Measurements from ENCODE around the gene CXCR5.
A peak's percentile ranks its signal among the peaks of the same experiment; 100 is the strongest.

The CXCR5 gene

GRCh38 chr11:118899296-118899688 is 15.6 kb downstream of the CXCR5 start:
- no peak for DNase-seq

DNA sequence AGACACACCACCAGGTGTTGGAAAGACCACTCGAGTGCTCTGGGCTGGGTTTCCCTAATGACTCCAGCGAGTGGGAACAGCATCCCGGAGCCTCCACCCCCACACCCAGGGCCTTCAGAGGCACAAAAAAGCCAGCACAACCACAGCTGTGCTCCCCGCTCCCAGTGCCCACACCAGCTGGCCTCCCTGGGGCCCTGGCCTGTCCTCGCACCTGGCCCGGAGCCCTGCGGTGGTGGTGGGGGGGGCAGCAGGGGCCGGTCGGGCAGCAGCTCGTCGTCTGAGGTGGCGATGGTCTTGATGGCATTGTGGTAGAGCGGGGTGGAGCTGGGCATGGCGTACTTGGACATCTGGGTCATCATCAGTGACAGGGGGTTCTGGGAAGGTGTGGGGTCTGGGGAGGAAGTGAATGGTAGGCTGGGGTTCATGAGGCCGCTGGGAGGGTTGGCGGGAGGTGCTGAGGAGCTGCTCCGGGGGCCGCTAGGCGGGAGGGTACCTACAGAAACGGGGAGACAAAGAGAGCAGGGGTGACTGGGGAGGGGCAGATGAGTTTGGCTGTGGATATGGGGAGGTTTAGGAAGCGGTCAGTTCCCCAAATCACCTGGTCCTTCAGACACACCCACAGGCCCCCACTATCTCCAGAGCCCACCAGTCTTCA is 16.1 kb downstream of the CXCR5 start:
- no peak for DNase-seq

- DNase-seq: no peak
These were observed 17.1 kb downstream of the CXCR5 start for GRCh38 chr11:118900535-118901384.

- no peak for DNase-seq
These were observed 18.0 kb downstream of the CXCR5 start for GRCh38 chr11:118901494-118902335.

GRCh38 chr11:118902336-118903203 is 18.9 kb downstream of the CXCR5 start:
- DNase-seq: no peak

DNA sequence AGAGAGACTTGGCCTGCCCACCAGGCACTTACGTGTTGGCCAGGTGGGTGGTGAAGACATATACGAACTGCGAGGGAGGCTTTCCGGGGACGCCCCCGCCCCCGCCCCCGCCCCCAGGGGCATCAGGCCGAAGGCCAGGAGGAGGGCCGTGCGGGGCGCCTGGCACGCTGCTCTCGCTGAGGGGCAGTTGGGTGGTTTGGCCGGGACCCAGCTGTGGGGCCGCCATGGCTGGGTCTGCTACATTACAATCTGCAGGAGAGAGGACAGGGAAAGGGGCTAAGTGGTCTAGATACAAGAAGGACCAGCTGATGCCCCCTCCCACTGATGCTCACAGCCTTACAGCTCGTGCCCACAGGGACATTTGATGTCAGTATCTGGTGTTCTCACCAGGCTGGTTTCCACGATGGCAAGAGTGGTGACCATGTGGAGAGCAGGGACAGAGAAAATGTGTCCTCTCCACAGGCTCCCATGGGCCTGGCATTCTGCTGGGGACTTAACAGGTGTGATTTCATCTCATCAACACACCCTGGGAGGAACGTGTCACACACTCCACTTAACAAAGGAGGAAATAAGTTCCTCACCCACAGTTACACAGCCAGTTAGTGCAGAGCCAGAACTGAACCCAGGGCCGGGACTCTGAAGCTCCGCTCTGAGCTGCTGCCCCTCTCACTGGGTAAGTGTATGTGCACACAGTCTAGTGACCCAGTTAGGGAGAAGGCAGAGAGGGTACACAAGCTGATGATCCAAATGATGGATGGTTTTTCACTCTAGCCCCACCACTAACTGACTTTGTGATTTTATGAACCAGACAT is 19.7 kb downstream of the CXCR5 start:
- no peak for DNase-seq

DNA sequence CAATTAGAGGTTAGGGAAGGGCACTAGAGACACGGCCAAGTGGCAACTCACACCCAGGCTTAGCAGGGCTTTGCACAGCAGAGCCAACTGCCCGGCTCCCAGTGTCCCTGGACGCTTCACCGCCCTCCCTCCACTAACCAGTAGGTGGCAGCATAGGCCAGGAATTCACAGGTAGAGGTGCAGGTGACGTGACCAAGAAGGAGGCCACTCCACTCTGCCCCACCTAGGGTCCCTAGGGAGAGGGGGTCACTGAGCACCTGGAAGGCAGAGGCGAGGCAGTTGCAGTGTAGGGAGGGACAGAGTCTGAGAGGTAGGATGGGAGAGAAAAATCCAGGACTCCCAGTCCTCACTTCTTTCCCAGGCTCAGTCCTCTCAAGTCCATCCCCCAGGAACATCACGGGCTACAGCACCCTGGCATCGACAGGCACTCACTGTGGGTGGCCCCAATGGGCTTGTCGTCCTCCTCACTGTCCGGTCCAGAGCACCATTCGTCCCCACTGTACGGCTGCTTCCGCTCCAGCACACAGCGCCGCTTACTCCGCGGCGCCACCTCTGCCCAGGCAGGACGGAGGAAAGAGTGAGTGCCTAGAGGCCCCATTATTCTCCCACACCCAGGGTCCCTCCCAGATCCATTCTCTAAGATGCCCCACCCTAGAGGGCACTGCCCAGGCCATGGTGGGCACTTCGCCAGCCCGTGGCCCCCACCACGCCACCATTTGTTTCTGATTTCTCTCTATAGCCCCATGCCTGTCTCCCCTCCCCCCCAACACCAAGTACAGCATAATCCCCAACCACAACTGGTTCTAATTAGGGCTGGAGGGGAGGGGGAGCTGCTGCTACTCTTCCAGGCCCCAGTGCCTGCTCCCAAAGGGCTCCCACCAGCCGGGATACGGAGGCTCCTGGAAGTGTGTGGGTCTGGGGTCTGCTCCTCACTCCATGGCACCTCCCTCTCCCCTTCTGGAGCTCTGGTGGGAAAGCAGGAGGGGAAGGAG is 23.7 kb downstream of the CXCR5 start:
- peak; percentile 86 to 91 for DNase-seq

DNA sequence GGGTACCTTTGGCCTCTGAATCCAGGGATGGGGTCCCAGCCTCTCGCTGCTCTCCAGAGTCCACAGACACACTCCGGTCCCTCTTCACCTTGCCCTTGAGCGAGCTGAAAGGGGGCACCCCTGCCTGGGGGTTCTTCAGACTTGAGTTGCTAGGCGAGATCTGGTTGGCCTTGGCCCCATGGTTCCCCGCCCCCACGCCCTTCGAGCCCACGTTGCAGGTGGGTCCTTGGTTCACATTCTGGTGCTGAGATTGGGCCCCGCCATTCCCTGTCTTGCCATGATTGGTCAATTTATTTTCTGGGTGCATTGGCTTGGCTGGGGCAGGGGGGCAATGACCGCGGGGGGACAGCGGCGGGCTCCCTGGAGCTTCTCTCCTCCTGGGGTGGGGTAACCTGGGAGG is 24.6 kb downstream of the CXCR5 start:
- DNase-seq: no peak

DNA sequence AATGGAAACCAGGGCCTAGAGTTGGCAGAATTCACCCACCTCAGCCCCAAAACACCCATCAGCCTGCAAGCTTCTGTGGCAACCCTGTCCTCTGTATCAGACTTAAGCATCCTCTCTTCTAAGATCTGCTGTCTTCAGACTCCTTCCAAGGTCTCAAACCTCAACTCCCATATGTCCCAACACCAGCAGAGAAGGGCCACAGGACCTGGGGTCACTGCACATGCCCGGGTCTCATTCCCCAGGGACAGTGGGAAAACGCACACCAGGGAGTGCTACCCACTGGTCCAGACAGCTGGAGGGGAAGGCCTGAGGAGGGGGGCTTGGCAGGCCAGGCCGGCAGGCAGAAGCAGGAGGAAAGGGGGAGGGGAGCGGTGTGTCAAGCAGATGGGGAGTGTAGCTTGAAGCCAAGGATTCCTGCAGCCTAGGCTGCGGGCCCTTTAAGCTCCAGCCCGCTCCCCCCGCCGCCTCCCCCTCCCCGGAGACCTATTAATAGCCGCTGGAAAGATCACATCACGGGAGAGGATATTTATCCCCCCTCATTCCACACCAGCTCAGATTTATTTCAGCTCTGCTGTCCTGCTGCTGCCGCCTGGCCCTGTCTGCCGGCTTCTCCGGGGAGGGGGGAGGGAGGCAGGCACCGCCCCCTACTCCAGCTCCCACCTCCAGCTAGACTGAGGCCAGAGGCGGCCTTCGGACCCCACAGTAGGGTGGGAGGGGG is 25.4 kb downstream of the CXCR5 start:
- DNase-seq: no peak

DNA sequence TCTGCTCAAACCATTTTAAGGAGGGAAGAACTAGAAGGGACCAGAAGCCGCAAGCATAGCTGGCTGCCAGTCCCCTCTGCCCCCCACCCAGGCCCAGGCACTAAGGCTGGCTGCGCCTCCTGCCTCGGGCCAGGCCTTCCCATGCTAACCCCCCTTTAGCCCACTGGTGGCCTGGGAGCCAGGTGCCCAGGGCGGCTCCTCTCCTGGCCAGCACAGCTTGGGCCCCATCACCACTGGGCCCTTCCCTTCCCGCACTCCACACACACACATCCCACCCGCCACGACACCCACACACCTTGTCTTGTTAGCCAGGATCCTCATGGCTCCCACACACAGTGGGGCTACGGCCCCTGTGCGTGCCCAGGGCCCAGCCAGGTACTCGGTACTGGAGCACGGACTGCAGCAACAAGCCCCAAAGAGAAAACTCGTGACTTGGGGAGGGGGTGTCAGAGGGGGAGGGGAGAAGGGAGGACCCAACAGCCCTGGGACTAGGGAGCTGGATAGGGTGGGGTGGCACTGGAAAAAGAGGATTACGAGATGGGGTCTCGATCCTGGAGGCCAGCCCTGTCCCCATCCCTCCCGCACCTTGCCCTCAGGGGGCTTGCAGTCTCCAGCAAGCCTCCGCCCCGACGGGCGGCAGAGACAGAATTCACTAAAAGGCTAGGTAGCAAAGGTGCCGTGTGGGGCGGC is 26.1 kb downstream of the CXCR5 start:
- no peak for DNase-seq

DNA sequence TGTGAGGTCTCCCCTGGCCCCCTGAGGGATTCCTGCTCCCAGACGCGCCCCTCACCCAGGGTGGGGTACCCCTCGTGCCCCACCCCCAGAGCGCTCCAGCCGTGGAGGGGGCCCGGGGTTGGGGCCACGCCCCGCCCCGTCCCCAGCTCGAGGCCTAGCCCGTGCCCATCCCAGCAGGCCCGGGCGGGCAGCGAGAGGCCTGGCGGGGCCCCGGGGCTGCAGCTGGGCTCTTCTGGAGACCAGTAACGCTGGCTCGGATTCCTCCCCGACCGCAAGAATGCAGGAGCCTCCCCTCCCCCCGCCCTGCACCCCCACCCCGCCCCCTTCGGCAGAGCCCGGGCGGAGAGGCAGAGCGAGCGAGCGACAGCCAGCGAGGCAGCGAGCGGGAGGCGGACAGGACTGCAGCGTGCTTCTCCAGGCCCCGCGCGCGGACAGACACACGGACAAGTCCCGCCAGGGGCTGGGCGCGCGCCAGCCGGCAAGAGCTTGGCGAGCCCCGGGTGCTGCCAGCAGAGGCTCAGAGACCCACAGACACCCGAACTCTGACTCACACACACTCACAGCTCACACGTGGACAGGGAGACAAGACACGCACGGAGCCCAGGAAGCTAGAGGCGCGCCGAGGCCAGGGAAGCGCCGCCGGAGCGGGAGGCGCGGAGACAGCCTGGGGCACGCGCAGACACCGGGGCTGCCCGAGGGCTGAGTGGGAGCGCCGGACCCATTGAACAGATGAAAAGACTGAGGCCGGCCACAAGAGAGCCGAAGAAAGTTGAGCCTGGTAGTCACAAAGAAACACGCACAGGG is 26.8 kb downstream of the CXCR5 start:
- DNase-seq: peak; percentile 61 to 66

DNA sequence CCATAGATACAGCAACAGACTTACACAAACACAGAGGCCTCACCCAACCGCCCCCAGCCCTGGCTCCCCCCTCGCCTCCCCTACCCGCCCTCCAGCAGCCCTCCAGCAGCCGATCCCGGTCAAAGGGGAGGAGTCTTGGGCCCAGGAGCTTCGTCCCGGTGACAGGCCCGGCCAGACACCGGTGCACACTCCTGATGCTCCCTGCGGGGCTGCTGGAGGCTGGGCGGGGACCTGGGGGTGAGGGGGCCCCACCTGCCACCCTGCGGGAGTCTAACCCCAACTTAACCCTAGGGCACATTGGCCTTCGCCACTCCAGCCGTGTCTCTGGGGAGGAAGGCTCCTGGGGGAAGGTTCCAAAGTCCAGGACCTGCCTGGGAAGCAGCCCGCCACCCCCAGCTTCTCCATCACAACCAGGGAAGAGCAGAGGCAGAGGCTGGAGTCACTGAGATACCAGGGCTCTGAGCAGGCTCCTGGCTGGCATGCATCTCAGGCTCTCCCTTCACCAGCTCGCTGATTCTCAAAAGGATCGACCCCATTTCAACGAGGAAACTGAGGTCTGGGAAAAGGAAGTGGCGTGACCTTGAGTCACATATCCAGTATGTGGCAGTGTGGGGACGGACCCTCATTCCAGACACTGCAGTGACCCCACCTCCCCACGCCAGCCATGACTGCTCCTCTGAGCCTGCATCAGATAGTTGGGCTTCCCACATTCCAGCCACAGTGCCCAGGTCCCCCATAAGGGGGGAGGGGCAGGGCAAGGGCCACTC is 27.6 kb downstream of the CXCR5 start:
- no peak for DNase-seq

GRCh38 chr11:118911880-118912741 is 28.4 kb downstream of the CXCR5 start:
- peak; percentile 66 for DNase-seq

DNA sequence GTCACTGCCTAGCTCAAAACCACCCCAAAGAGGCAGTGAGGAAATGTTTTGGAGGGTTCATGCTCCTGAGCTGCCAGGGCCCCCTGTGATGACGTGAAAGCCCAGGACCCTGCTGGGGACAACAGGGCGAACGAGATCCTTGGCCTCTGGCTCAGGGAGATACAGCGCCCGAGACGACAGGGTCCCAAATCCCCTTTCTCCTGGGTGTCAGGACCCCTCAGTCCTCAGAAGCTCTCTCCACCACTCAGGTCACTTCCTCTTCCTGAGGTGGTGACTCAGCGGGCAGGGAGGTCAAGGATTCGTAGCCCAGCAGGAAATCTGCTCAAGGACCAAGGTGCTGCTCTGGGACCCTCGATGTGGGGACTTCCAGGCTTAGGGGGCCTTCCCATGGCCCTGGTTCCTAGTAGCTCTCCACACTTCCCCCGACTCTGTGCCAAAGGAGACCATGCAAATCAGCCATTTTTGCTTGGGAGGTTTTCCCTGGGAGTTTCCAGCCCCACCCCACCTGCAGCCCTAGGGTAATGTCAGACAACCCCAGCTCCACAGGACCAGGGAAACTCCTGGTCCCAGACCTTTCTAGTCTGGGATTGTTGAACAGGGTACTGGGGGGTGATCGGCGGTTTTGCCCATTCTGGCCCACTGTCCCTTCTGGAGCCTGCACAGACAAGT is 29.2 kb downstream of the CXCR5 start:
- DNase-seq: peak in 1 of 2 donors; percentile 41

DNA sequence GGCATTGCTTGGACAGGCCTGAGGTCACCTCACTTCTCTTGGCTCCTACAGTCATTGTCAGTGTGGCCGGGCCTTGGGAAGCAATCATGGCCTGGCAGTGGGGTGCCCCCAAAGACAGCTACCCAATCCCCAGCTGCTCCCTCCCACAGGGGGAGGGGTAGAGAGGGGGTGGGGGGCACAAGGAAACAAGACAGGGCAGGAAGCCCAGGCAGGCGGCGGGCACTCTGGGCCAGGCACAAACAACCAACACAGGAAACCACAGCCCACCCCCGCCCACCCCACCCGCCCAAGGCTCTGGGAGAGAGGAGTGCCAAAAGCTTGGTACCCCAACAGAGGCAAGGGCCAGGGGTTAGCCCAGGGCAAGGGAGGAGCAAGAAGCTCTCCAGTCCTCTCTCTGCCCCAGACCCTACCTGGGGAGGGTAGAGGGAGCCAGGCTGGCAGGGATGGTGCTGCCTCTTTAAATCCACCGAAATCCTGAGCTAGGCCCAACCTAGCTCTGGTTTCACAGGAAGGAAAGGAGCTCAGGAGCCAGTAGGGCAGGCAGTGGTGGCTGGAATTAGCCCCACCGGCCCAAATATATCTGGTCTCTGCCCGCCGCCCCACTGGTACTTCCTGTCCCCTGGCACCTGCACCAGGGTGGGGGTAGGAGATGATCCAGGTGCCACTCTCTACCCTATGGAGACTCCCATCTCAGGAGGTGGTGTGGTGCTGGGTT is 29.9 kb downstream of the CXCR5 start:
- DNase-seq: peak; percentile 72 to 75
